Right lobe of liver (tissue), 6 donors: ENCODE data around the gene RHOH. TPM values are rescaled to one million over a fixed set of nuclear protein-coding genes. Genes with fewer than 3 reads are reported as not detected.
A peak's percentile ranks its signal among the peaks of the same experiment; 100 is the strongest.

ENCODE experiments used
- ATAC-seq, 4 donors: fragments of 200-7000 bp; cut with Tn5 transposase; one replicate each; pipeline ENCODE4 v1.9.1; 2020; ENCODE audit warnings: mild to moderate bottlenecking in 4 of 4, moderate library complexity in 4 of 4
- DNase-seq, 3 donors: peaks; one replicate each; pipeline ENCODE4 v3.0.0-alpha.2; 2020
- H3K27ac ChIP-seq, 3 donors: fragments of 200-600 bp; one replicate each; pipeline ENCODE4 v1.8.0; 2022
- H3K27me3 ChIP-seq, 2 donors: fragments of 200-600 bp; one replicate each; pipeline ENCODE4 v1.8.0; 2022
- H3K36me3 ChIP-seq, 4 donors: fragments of 200-600 bp; sonication (generic) in 1 of 4; one replicate each; pipeline versions ENCODE4 v1.5.1 to v1.8.0; 2017 to 2022; ENCODE audit warnings: control low read depth in 1 of 4
- H3K4me1 ChIP-seq, 4 donors: fragments of 200-600 bp; sonication (generic) in 1 of 4; one replicate each; pipeline versions ENCODE4 v1.5.1 to v1.8.0; 2017 to 2022; ENCODE audit warnings: control low read depth in 1 of 4
- H3K4me3 ChIP-seq, 3 donors: fragments of 200-600 bp; one replicate each; pipeline ENCODE4 v1.8.0; 2022
- H3K9me3 ChIP-seq, 4 donors: fragments of 200-600 bp; sonication (generic) in 1 of 4; one replicate each; pipeline versions ENCODE4 v1.5.1 to v1.8.0; 2017 to 2022; ENCODE audit warnings: control low read depth in 1 of 4
- CTCF ChIP-seq, 4 donors: fragments of 200-600 bp in 3 of 4; fragments of 450-650 bp in 1 of 4; IDR thresholded peaks; one replicate each; pipeline versions ENCODE4 v1.5.1 to v1.8.0; 2016 to 2022; ENCODE audit warnings: antibody characterized with exemption in 4 of 4, mild to moderate bottlenecking in 2 of 4
- POLR2A ChIP-seq: fragments of 450-650 bp; IDR thresholded peaks from one replicate; pipeline ENCODE4 v1.6.1; 2017; ENCODE audit warnings: antibody characterized with exemption, mild to moderate bottlenecking
- WGBS: methylation state at CpG from one replicate; pipeline ENCODE4 v1.1.6; 2018; ENCODE audit warnings: low coverage, low lambda C conversion rate; ENCODE audit not compliant: insufficient coverage; ENCODE audit errors: missing lambda C conversion rate; 5-methylcytosine and 5-hydroxymethylcytosine counted together
- intact Hi-C, 2 donors: fragments of 100-400 bp; cut with DNase I; formaldehyde crosslinking; loops; one replicate each; pipeline versions ENCODE4 v1.11.2 to v1.14.1; 2022
- total RNA-seq, 6 experiments: library from RNA; depleted of rRNA in 2 of 6; stranded (reverse); fragments of >200 nt in 2 of 6; fragmentation: NEBNext Ultra II Directional in 3 of 6; extraction: Animal tissue kit (Norgen Biotek cat#: 25700) in 3 of 6; gene quantifications; one replicate each; pipeline versions ENCODE4 v1.1.0 to v1.2.4, GENCODE V29; 2016 to 2023
- donor health status: DM: no; HTN: yes; CAD: no.
- donor health status: DM: no; HTN: no; CAD: no.
- donor health status: DM: no; HTN: no; CAD: no.
- donor health status: DM: no; HTN: yes; CAD: no.
- donor health status: DM: no; HTN: yes; CAD: no.

The RHOH gene
- total RNA-seq, 6 experiments from 2014 or later = 0.25 to 1.2 (median 0.62) TPM

GRCh38 chr4:40200875-40201801 is 4.3 kb downstream of the RHOH start:
- Histone ChIP-seq H3K4me3 (no peak overlapping the region), H3K9me3 (no peaks in the 10 kb centered on the region), H3K27me3 (no peaks in the 10 kb centered on the region), H3K36me3 (no peaks in the 10 kb centered on the region), H3K4me1 (no peaks in the 10 kb centered on the region), H3K27ac (peak overlapping the region in 2 of 3 donors; percentile 13 to 15)
- TF ChIP-seq CTCF (IDR thresholded peaks at IDR 0.05) = no peak
- no peak for TF ChIP-seq POLR2A
- 52% methylated on average over 13 of the region's 13 CpGs for WGBS
- no peak for DNase-seq
- intact Hi-C loops = no loop called here
- peak in 3 of 4 donors; percentile 35 to 46 (median 38) for ATAC-seq

- no peaks in the 10 kb centered on the region for H3K36me3 ChIP-seq
- WGBS = 80% methylated on average over 4 of the region's 4 CpGs
- no peaks in the 10 kb centered on the region for H3K27me3 ChIP-seq
- no peak for DNase-seq
- no peak for TF ChIP-seq CTCF (IDR thresholded peaks at IDR 0.05)
- TF ChIP-seq POLR2A = no peak
- H3K27ac ChIP-seq = no peak overlapping the region
- H3K9me3 ChIP-seq = no peaks in the 10 kb centered on the region
- no peak for ATAC-seq
- H3K4me1 ChIP-seq = no peaks in the 10 kb centered on the region
- no peak overlapping the region for H3K4me3 ChIP-seq
- intact Hi-C loops = no loop called here
Measured at GRCh38 chr4:40201898-40202297, 5.1 kb downstream of the RHOH start.

DNA sequence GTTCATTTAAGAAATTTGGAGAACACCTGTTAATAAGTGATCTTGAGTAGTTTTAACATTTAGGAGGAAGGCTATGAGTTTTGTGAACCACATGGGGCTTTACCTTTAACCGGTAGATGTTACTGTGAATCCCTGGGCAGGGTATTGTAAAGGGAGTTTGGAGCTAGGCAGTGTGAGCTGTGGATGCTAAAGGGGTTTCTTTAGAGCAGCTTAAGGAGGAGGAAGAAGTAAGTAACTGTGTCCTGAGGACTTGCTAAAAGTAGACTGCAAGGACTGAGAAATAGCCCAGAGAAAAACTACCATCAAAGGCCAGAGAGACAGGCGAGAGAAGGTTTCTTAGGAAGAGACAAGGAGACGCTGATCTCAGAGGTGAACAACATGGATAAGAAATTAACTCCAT is 5.6 kb downstream of the RHOH start:
- intact Hi-C loops = no loop called here
- no peaks in the 10 kb centered on the region for H3K36me3 ChIP-seq
- no peak overlapping the region for H3K27ac ChIP-seq
- H3K27me3 ChIP-seq = no peaks in the 10 kb centered on the region
- H3K9me3 ChIP-seq = no peaks in the 10 kb centered on the region
- H3K4me3 ChIP-seq = no peak overlapping the region
- TF ChIP-seq POLR2A (no peak), CTCF (IDR thresholded peaks at IDR 0.05) (no peak)
- ATAC-seq (no peak), DNase-seq (no peak)
- no peaks in the 10 kb centered on the region for H3K4me1 ChIP-seq
- WGBS = 90% methylated on average over 3 of the region's 3 CpGs

DNA sequence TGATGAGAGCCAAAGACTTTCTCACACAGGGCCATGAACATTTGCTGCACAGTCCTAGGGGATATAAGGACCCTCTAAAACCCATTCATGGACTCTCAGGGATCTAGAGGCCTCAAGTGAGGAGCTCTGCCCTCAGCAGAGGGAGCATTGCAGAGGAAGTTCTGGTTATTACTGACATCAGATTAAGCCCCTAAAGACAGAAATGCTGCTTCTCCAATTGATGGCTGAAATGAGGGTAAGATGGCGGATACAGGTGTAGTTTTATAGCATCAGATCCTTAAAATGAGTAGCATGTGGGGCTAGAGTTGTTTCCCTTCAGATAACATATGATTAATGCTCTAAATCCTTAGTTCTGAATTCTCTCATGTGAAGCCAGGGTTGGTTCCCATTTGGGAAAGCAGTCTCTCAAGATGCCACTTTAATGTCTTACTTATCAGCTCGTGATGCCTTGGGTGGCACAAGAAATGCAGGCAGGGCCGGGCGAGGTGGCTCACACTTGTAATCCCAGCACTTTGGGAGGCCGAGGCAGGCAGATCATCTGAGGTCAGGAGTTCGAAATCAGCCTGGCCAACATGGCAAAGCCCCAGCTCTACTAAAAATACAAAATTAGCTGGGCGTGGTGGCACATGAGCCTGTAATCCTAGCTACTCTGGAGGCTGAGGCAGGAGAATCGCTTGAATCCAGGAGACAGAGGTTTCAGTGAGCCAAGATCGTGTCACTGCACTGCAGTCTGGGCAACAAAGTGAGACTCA is 7.9 kb downstream of the RHOH start:
- peak overlapping the region in 1 of 3 donors; percentile 22 for H3K27ac ChIP-seq

More for the DNA sequence above, 7.9 kb downstream of the RHOH start:
- Histone ChIP-seq H3K27me3 (no peaks in the 10 kb centered on the region), H3K36me3 (no peaks in the 10 kb centered on the region), H3K4me3 (no peak overlapping the region), H3K4me1 (no peaks in the 10 kb centered on the region), H3K9me3 (no peaks in the 10 kb centered on the region)
- 88% methylated on average over 4 of the region's 9 CpGs for WGBS
- intact Hi-C loops = no loop called here
- ATAC-seq (no peak), DNase-seq (no peak)
- TF ChIP-seq POLR2A (no peak), CTCF (IDR thresholded peaks at IDR 0.05) (no peak)
